Stimulated activated CD8-positive, alpha-beta memory T cell treated with anti-CD3 and anti-CD28 coated beads, Interleukin-15, amount 100 ng/mL, for 4 hours (primary cell): ENCODE results near the gene ITIH2.
"Not testable (repeated sequence)": the region's sequence is repeated elsewhere in the genome, so short reads cannot be mapped to it uniquely, and the experiment has no call there.

Source experiments
- DNase-seq, 2 donors: peaks; one replicate each; pipeline ENCODE4 v3.0.0-alpha.2; 2020; ENCODE audit warnings: low read depth in 2 of 2

ITIH2 gene, protein sequence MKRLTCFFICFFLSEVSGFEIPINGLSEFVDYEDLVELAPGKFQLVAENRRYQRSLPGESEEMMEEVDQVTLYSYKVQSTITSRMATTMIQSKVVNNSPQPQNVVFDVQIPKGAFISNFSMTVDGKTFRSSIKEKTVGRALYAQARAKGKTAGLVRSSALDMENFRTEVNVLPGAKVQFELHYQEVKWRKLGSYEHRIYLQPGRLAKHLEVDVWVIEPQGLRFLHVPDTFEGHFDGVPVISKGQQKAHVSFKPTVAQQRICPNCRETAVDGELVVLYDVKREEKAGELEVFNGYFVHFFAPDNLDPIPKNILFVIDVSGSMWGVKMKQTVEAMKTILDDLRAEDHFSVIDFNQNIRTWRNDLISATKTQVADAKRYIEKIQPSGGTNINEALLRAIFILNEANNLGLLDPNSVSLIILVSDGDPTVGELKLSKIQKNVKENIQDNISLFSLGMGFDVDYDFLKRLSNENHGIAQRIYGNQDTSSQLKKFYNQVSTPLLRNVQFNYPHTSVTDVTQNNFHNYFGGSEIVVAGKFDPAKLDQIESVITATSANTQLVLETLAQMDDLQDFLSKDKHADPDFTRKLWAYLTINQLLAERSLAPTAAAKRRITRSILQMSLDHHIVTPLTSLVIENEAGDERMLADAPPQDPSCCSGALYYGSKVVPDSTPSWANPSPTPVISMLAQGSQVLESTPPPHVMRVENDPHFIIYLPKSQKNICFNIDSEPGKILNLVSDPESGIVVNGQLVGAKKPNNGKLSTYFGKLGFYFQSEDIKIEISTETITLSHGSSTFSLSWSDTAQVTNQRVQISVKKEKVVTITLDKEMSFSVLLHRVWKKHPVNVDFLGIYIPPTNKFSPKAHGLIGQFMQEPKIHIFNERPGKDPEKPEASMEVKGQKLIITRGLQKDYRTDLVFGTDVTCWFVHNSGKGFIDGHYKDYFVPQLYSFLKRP

DNA sequence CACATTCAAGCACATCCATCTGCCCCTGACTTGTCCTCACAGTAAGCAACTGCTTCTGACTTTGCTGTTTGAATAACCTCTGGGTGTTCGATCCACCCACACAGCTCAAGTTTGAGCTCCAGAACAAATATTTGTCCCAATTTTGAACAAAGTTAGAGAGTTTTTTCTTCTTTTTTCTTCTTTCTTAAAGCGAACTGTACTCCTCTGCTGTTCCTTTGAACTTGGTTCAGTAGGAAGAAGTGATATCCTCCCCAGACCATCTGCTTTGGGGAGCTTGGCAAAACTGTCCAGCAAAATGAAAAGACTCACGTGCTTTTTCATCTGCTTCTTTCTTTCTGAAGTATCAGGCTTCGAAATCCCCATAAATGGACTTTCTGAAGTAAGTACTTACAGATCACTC is at the start of gene ITIH2:
ITIH2 (plus strand) TSS at position 177 of the 400 bp plus-strand sequence; CDS start at position 296, 119 bp downstream.
- DNase-seq = no peak

DNA sequence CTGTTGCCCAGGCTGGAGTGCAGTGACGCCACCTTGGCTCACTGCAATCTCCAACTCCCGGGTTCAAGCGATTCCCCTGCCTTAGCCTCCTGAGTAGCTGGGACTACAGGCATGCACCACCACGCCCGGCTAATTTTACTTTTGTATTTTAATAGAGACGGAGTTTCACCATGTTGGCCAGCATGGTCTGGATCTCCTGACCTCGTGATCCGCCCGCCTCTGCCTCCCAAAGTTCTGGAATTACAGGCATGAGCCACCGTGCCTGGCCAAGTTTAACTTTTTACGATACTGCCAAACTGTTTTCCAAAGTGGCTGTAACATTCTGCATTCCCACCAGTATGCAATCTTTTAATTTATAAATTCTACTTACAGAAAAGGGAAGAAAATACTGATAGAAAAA is 46.0 kb upstream of the ITIH2 start:
- not testable (repeated sequence) for DNase-seq

DNA sequence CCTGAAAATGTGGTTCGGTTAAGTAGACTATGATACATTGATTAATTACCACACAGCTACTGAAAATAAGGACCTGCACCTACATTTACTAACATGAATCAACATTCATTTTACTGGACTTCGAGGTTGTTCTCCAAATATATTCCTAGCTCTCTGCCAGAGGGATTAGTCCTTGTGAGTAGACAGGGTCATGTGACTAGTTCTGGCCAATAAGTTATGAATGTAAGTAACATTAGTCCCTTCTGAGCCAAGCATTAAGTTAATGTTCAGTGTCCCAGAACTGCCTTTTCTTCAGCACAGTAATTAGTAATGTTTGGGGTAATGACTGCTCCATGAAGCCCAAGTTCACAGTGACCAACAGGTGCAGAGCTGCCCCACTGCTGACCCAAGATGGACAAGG is 45.6 kb upstream of the ITIH2 start:
- DNase-seq = no peak

DNA sequence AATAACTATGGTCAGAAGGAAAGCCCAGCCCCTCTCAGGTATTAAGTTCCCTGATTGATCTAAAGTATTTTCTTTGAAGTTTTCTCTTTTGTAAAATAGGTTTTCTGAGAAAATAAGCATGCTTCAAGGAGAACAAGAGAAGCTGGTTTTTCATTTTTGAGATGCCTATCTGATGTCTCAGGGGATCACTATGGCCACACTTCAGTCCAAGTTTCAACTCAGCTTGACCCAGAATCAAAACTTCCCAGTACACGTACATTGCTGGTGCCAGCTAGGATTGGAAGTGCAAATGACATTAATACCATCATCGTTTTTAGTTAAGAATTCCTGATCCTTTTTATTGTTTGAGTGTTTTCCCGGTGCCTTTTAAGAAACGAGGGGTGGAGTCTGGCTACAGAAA is 43.6 kb upstream of the ITIH2 start:
- DNase-seq = no peak

DNA sequence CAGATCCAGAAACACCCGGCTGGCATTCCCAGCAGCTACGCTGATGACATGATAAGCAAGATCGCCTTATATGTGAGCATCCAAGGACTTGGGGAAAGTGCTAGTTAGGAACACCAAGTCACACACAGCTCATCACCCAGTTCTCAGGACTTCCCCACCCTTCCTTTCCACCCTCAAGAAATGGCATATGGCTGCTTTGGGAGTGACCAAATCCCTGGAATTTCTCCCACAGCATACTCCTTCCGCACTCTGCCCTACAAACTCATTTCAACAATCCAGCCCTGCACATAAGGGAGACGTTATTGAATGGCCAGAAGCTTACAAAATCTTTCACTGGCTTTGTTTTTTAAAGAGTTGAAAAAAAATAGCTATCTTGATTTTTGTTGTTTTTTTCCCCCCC is 40.6 kb upstream of the ITIH2 start:
- DNase-seq = no peak

DNA sequence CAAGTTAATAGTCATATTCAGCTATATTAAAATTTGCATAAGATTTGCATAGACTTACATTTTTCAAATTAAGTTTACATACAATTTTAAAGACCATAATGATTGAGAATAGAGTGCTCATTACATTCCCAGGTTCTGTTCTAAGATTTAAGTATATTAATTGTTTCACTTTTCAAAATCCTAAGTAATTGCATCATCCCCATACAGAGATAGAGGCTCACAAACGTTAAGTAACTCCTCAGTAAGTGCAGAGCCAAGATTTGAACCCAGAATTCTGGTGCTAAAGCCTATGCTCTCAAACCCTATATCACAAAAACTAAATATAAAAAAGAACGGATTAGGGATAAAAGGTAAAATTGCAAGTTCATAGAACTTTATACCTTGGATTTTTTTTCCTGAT is 38.4 kb upstream of the ITIH2 start:
- no peak for DNase-seq

DNA sequence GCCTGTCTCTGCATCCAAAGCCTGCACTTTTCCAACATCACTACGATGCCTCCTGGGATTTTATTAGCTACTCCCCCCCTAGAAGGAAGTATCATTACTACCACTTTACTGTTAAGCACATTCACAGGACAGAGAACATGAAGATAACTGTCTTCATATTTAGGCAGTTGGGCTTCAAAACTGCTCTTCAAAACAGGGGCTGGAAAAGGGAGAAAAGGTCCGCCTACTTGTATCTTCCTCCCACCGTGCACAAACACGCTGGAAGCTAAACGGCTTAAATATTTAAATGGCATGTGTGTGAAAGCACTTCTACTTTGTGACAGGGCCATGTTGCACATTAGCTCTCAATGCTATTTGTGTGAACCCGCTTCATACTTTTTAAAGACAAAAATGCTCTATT is 37.3 kb upstream of the ITIH2 start:
- no peak for DNase-seq

DNA sequence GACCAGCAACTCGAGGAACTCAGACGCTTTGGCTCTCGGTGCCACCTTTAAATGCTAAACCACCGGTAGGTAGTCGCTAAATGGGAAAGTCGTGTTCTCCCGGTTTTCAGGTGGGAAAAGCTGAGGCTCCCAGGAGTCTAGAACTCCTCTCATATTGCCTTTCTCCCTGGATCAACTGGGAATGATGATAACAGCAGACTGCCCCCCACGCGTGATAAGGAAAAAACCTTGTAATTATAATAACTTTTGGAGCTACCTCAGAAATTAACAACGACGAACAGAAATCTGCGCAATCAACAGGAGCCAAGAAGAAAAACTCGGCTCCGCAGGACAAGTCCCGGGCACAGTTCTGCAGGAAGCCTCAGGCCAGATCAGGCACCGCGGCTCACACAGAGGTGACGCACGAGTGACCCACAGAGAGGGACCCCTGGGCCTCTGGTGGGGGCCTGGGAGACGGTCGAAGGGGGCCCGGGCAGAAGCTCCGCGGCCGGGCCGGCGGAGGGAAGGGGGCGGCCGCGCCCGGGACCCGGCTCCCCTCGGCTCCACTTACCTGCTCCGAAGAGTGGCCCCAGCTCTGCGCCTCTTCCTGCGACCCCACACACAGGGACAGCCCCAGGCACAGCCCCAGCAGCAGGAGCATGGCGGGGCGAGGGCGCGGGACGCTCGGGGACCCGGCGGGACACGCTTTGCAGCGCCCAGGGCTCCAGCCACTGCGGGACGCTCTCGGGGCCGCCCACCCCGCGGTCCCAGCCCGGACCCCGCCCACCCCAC is 36.7 kb upstream of the ITIH2 start, which contains the start of gene ITIH5:
ITIH5 (minus strand) TSS at position 714 of the 771 bp plus-strand sequence; CDS start at position 640, 74 bp downstream.
- no peak for DNase-seq

DNA sequence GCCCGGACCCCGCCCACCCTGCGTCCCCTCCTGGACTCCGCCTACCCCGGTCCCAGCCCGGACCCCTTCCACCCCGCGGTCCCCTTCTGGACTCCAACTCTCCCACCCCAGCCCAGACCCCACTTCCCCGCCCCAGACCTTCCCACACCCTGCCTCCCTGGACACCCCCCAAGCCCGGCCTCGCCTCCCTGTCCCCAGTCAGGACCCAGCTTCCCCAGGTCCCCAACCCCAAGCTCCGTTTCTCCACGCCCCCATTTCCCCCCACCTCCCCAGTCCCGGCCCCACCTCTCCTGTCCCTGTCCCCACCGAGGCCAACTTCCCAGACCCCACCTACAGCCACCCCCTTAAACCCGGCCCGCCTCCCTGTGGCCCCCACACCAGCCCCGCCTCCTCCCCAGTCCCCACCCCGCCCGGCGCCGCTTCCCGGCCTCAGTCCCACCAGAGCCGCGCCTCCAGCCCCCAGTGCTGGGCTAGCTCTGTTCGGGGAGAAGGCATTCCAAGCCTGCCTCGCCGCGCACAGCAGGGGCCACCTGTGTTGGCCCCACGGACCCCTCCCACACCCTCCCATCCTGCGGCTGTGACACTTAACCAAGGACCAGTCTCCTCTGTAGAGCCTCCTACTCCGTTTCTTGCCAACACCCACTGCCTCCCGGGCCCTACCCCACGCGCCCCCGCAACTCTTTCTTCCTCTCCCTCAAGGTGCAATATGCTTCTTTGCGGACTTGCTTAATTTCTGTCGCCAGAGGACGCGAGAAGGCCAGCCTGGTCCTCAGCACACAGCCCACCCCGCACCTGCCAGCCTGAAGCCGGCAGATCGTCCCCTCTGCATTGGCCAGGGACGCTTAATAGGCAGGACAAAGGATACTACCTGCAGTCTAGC is 35.6 kb upstream of the ITIH2 start:
- no peak for DNase-seq

DNA sequence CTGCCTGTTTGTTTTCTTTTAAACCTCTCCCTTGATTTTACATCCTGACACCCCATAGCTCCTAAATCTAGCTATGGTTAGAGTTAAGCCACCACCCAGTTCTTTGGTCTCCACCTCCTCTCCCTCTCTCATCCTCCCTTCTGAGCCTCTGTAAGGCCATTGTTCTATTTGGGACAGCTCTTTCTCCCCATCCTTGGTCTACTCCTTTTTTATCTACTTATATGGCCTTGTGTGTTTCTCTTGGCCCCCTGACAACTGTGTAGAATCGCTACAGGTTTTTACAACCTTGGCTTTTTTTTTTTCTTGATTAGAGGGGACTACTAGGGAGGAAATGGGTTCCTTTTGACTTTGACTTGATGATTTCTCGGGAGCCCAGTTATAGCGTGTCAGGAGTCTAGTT is 33.0 kb upstream of the ITIH2 start:
- DNase-seq = no peak

DNA sequence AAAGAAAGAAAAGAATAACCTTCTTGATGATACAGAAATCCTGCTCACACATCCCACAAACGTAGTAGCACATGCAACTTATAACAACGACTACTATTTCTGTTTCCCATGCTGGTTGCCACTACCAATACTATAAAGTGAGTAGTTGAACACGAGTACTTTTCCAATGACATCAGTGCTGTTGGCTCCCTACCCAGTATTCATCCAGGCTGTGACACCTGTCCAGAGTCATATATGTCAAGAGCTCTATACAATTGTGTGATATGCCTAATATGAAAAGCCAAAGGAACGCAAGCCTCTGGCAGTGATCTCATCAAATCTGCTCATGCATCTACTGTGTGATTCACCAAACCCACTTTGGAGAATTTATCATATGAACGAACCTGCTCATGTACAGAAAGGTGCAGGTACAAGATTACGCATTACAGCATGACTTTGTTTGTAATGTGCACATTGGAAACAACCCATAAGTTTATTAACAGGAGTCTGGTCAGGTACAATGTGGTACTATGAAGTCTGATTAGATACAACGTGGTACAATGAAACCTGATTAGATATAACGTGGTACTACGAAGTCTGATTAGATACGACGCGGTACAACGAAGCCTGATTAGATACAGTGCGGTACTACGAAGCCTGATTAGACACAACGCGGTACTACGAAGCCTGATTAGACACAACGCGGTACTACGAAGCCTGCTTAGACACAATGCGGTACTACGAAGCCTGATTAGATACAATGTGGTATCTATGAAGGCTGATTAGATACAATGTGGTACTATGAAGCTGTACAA is 30.6 kb upstream of the ITIH2 start:
- no peak for DNase-seq

DNA sequence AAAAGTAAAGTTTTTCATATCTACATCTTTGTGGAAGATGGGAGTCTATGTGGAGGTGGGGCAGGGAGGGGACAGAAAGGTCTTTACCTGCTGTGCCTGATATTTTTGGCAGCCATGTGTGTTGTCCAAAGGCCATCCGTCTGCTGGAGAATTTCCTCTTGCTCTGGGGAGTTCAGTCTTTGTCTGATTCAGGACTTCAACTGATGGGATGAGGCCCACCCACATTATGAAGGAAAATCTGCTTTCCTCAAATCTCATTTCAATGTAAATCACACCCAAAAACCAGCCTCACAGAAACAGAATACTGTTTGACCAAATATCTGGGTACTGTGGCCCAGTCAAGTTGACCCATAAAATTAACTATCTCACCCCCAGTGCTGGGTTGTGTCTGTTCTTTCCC is 23.9 kb upstream of the ITIH2 start:
- no peak for DNase-seq

DNA sequence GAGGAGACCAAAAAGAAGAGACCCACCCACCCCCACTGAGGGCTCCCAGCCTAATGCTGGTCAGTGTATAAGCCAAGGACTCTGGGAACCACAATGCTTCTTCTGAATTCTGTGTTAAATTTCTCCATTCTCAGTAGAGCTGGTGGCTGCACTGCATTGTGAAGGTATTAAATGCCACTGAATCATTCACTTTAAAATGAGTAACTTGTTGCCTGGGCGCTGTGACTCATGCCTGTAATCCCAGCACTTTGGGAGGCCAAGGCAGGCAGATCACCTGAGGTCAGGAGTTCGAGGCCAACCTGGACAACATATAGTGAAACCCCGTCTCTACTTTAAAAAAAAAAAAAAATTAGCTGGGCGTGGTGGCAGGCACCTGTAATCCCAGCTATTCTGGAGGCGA is 23.0 kb upstream of the ITIH2 start:
- DNase-seq = not testable (repeated sequence)

DNA sequence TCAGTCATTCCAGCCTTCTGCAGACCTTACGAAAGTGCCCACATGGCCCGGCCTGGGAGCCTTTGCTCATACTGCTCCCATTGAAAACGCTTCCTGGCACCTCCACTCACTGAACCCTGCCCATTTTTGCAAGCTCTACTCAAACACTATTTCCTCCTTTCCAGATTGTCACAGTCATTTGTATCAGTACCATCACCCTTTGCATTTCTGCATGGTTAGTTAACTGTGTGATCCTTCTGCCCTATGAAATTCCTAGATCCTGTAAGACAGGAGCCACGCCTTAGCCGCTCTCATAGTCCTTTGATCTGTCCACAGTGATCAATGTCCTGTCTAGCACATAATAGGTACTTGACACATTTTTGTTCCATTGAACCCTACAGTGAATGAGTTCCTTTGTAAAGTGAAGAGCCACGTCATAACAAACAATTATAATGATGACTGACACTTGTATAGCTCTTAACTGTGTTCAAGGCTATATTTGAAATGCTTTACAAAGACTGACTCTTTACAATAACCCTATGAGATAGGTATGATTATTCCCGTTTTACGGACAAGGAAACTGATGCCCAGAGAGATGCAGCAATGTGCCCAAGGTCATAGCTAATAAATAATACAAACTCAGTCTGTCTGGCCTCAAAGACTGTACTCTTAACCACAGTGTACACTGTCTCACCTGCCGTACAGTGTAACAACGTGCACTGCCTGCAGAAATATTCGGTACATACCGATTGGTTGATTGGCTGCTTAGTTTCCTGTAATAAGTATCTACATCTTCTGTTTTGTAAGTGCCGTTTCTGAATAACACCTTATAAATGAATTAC is 16.6 kb upstream of the ITIH2 start:
- DNase-seq = no peak

DNA sequence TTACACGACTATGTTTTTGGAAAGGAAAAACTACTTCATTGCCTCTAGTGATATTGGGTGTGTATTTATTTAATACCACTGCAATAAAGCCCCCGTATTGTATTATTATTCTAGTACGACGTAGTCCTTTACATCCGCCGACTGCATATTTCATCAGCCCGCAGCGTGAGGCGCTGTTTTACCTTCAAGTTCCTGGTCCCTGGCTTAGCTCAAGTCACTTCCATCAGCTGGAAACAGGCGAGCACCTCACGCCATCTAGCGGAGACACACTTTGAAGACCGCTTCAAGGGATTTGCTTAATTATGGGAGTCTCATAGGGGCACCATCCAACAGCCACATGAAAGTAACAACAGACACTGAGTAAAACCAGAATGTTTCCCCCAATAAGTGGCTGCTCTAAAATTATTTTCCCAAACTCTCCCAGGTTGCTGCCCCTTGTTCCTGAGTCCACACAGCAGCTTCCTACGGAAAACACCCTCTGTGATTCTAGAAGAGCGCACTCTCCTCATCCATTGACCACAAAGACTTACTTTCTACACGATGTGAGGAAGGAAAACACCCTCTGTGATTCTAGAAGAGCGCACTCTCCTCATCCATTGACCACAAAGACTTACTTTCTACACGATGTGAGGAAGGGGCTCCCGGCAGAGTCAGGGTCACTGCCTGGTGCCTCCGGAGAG is 15.7 kb upstream of the ITIH2 start:
- peak; percentile 36 to 58 for DNase-seq

DNA sequence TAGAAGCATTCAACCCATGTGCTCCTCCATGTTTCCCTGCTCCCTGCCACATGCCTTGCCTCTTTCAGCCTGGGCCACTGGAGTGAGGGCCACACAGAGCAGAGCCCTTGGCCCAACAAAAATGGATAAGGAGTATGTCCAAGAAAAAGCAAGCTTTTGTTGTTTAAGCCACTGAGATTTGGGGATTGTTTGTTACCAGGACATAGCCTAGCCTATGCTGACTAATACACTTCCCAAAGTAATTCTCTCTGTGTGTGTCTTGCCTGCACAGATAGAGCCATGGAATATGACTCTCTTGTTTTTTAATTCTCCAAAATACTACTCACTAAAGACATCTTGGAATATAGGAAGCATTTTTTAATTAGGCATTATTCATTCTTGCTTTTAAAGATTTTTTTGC is 13.5 kb upstream of the ITIH2 start:
- no peak for DNase-seq

DNA sequence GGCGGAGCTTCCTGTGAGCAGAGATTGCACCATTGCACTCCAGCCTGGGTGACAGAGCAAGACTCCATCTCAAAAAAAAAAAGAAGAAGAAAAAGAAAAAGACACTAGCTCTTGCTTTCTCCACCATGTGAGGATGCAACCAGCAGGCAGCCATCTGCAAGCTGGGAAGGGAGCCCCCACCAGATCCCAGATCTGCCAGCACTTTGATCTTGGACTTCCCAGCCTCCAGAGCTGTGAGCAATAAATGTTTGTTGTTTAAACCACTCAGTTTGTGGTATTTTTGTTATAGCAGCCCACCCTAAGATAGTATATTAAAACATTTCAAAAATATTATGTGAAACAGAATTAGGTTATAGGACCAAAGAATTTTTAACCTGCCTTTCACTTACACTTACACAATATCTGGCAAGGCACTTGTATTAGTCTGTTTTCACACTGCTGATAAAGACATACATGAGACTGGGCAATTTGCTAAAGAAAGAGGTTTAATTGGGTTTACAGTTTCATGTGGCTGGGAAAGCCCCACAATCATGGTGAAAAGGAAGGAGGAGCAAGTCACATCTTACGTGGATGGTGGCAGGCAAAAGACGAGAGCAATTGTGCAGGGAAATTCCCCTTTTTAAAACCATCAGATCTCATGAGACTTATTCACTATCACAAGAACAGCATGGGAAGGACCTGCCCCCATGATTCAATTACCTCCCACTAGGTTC is 12.1 kb upstream of the ITIH2 start:
- DNase-seq = not testable (repeated sequence)

DNA sequence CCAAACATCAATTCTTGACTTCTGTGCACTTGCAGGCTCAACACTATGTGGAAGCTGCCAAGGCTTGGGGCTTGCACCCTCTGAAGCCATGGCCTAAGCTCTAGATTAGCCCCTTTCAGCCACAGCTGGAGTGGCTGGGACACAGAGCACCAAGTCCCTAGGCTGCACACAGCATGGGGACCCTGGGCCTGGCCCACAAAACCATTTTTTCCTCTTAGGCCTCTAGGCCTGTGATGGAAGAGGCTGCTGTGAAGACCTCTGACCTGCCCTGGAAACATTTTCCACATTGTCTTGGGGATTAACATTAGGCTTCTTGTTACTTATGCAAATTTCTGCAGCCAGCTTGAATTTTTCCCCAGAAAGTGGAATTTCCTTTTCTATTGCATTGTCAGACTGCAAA is 10.7 kb upstream of the ITIH2 start:
- not testable (repeated sequence) for DNase-seq
